ENCODE measurements around the gene KRT6A.

Gene KRT6A

DNA sequence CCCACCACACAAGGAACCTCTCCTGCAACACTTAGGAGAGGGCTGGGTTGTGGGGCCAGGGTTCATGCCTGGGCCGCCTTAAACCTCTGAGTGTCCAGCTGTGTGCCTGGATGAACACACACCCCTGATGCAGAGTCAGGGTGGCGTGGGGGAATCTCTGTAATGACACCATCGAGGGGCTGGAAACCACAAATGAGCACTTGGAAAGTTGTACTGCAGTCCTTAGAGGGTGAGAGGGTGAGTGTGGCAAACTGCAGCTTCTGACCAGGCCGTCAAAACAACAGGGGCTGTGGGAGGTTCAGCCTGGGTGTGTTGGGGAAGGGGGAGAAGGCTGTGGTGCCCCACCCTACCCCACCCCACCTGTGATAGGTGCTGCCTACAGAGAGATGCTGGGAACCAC is 39.6 kb upstream of the KRT6A start:
- Histone ChIP-seq H3K27me3 (replicated peaks; ENCODE audit: insufficient read depth, low read length) (peaks cover 34% of the 10 kb centered on the region), H3K4me2 (ENCODE audit: low read depth, low read length) (no peak overlapping the region), H2AFZ (ENCODE audit: low read length) (no peak overlapping the region), H3K4me1 (ENCODE audit: low read length) (no peaks in the 10 kb centered on the region), H3K27ac (ENCODE audit: low read length) (no peak overlapping the region), H3K9me3 (replicated peaks; ENCODE audit: insufficient read depth, low read length) (no peaks in the 10 kb centered on the region), H3K36me3 (replicated peaks; ENCODE audit: insufficient read depth, low read length) (no peaks in the 10 kb centered on the region), H4K20me1 (ENCODE audit: insufficient read depth, low read length) (no peaks in the 10 kb centered on the region), H3K79me2 (ENCODE audit: low read length) (no peaks in the 10 kb centered on the region), H3F3A (ENCODE audit: insufficient read depth, low read length) (no peaks in the 10 kb centered on the region), H3K9ac (ENCODE audit: low read length) (no peak overlapping the region), H3K9me2 (replicated peaks; ENCODE audit: insufficient read depth, low read length) (no peaks in the 10 kb centered on the region), H3K4me3 (ENCODE audit: low read length) (no peak overlapping the region)
- DNase-seq = no peak
- TF ChIP-seq, protein P1, sequence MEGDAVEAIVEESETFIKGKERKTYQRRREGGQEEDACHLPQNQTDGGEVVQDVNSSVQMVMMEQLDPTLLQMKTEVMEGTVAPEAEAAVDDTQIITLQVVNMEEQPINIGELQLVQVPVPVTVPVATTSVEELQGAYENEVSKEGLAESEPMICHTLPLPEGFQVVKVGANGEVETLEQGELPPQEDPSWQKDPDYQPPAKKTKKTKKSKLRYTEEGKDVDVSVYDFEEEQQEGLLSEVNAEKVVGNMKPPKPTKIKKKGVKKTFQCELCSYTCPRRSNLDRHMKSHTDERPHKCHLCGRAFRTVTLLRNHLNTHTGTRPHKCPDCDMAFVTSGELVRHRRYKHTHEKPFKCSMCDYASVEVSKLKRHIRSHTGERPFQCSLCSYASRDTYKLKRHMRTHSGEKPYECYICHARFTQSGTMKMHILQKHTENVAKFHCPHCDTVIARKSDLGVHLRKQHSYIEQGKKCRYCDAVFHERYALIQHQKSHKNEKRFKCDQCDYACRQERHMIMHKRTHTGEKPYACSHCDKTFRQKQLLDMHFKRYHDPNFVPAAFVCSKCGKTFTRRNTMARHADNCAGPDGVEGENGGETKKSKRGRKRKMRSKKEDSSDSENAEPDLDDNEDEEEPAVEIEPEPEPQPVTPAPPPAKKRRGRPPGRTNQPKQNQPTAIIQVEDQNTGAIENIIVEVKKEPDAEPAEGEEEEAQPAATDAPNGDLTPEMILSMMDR (IDR thresholded peaks at IDR 0.05; ENCODE audit: low read length) = no peak
- TF ChIP-seq EZH2phosphoT487 (IDR thresholded peaks at IDR 0.05; ENCODE audit: low read length) (no peak), EZH2 (optimal IDR thresholded peaks at IDR 0.05; ENCODE audit: low read depth, low read length) (no peak)

GRCh38 chr12:52531566-52532300 is 38.7 kb upstream of the KRT6A start:
- no peak overlapping the region for H3K9ac ChIP-seq (ENCODE audit: low read length)
- H3K36me3 ChIP-seq (replicated peaks; ENCODE audit: insufficient read depth, low read length) = no peaks in the 10 kb centered on the region

GRCh38 chr12:52530905-52531304 is 37.8 kb upstream of the KRT6A start:
- Histone ChIP-seq H3K9me3 (replicated peaks; ENCODE audit: insufficient read depth, low read length) (no peaks in the 10 kb centered on the region), H3K4me3 (ENCODE audit: low read length) (no peak overlapping the region), H3K4me1 (ENCODE audit: low read length) (no peaks in the 10 kb centered on the region), H3K27ac (ENCODE audit: low read length) (no peak overlapping the region), H3K36me3 (replicated peaks; ENCODE audit: insufficient read depth, low read length) (no peaks in the 10 kb centered on the region), H2AFZ (ENCODE audit: low read length) (no peak overlapping the region), H4K20me1 (ENCODE audit: insufficient read depth, low read length) (no peaks in the 10 kb centered on the region), H3K9ac (ENCODE audit: low read length) (no peak overlapping the region), H3K9me2 (replicated peaks; ENCODE audit: insufficient read depth, low read length) (no peaks in the 10 kb centered on the region), H3K4me2 (ENCODE audit: low read depth, low read length) (no peak overlapping the region), H3F3A (ENCODE audit: insufficient read depth, low read length) (no peaks in the 10 kb centered on the region), H3K27me3 (replicated peaks; ENCODE audit: insufficient read depth, low read length) (peaks cover 35% of the 10 kb centered on the region), H3K79me2 (ENCODE audit: low read length) (no peaks in the 10 kb centered on the region)
- DNase-seq = no peak
- TF ChIP-seq EZH2phosphoT487 (IDR thresholded peaks at IDR 0.05; ENCODE audit: low read length) = no peak
- TF ChIP-seq, protein P1 (IDR thresholded peaks at IDR 0.05; ENCODE audit: low read length) = no peak

More at GRCh38 chr12:52531566-52532300, 38.7 kb upstream of the KRT6A start:
- Histone ChIP-seq H3K27ac (ENCODE audit: low read length) (no peak overlapping the region), H3K79me2 (ENCODE audit: low read length) (no peaks in the 10 kb centered on the region), H3K4me3 (ENCODE audit: low read length) (no peak overlapping the region), H4K20me1 (ENCODE audit: insufficient read depth, low read length) (no peaks in the 10 kb centered on the region), H3K4me1 (ENCODE audit: low read length) (no peaks in the 10 kb centered on the region), H3K4me2 (ENCODE audit: low read depth, low read length) (no peak overlapping the region), H3K9me3 (replicated peaks; ENCODE audit: insufficient read depth, low read length) (no peaks in the 10 kb centered on the region), H3K27me3 (replicated peaks; ENCODE audit: insufficient read depth, low read length) (peaks cover 29% of the 10 kb centered on the region), H2AFZ (ENCODE audit: low read length) (no peak overlapping the region), H3K9me2 (replicated peaks; ENCODE audit: insufficient read depth, low read length) (no peaks in the 10 kb centered on the region), H3F3A (ENCODE audit: insufficient read depth, low read length) (no peaks in the 10 kb centered on the region)
- TF ChIP-seq EZH2 (optimal IDR thresholded peaks at IDR 0.05; ENCODE audit: low read depth, low read length) (no peak), EZH2phosphoT487 (IDR thresholded peaks at IDR 0.05; ENCODE audit: low read length) (no peak)
- TF ChIP-seq, protein P1 (IDR thresholded peaks at IDR 0.05; ENCODE audit: low read length) = no peak
- DNase-seq = no peak

All from MM.1S (cell line).